GM12875 (cell line): ENCODE data around the gene PLCG2.

Experiments used
- H3K4me3 ChIP-seq: one replicate; pipeline ENCODE4 v1.5.1; 2011; ENCODE audit warnings: low read depth, low read length, control low read depth
- TF ChIP-seq, protein P1 (sequence below): IDR thresholded peaks from 2 replicates; pipeline ENCODE4 v1.5.1; 2011; ENCODE audit warnings: low read depth, mild to moderate bottlenecking, control low read depth, inconsistent platforms, low read length, moderate library complexity, borderline replicate concordance; ENCODE audit not compliant: insufficient read depth

Gene PLCG2

DNA sequence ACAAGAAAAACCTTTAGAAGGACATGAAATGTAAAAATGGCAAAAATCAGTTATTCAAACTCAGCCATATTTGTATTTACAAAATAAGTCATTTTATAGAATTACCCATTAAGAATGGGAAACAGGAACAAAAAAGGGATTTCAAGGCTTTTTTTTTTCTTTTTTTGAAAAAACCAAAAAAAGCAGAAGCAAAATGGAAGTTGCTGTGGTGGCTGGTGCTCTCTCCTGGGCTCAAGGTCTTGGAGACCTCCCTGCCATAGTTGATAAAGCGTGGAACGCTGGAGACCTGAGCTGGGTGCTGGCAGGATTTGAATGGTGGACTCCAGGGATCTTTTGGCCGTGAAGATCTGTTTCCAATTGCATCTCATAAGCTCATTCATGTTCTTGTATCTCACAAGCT, 3.1 kb downstream of the PLCG2 start:
- TF ChIP-seq, protein P1, sequence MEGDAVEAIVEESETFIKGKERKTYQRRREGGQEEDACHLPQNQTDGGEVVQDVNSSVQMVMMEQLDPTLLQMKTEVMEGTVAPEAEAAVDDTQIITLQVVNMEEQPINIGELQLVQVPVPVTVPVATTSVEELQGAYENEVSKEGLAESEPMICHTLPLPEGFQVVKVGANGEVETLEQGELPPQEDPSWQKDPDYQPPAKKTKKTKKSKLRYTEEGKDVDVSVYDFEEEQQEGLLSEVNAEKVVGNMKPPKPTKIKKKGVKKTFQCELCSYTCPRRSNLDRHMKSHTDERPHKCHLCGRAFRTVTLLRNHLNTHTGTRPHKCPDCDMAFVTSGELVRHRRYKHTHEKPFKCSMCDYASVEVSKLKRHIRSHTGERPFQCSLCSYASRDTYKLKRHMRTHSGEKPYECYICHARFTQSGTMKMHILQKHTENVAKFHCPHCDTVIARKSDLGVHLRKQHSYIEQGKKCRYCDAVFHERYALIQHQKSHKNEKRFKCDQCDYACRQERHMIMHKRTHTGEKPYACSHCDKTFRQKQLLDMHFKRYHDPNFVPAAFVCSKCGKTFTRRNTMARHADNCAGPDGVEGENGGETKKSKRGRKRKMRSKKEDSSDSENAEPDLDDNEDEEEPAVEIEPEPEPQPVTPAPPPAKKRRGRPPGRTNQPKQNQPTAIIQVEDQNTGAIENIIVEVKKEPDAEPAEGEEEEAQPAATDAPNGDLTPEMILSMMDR = no peak
- no peak overlapping the region for H3K4me3 ChIP-seq

DNA sequence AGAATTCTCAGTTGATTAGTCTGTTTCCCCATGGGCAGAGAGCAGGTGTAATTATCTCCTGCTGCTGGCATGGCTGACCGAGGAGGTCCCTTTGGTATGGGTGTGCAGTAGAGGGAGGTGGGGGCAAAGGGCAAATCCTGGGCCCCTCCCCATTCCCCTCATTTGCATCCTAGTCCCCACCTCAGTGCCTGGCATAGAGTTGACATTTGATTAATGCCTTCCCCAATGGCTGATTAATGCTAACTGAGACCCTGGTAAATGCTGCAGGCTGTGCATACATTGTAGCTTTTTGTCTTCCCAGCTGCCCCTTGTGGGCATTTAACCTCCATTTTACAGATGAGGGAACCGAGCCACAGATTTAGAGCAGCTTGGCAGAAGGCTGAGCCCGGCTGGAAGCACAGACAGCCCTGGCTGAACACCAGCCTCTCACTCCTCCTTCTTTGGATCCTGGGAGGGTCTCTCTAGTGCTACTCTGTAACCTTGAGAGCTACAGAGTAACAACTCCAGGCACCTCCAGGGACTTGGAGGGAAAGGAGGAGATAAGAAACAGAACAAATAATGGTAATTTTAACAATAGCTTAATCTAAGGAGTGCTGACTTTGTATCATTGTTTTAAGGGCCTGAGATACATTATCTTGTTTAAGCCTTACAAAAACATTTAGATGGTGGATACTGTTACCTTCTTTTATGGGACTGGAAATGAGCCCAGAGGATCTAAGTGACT, 5.1 kb downstream of the PLCG2 start:
- TF ChIP-seq, protein P1 = no peak
- no peak overlapping the region for H3K4me3 ChIP-seq

DNA sequence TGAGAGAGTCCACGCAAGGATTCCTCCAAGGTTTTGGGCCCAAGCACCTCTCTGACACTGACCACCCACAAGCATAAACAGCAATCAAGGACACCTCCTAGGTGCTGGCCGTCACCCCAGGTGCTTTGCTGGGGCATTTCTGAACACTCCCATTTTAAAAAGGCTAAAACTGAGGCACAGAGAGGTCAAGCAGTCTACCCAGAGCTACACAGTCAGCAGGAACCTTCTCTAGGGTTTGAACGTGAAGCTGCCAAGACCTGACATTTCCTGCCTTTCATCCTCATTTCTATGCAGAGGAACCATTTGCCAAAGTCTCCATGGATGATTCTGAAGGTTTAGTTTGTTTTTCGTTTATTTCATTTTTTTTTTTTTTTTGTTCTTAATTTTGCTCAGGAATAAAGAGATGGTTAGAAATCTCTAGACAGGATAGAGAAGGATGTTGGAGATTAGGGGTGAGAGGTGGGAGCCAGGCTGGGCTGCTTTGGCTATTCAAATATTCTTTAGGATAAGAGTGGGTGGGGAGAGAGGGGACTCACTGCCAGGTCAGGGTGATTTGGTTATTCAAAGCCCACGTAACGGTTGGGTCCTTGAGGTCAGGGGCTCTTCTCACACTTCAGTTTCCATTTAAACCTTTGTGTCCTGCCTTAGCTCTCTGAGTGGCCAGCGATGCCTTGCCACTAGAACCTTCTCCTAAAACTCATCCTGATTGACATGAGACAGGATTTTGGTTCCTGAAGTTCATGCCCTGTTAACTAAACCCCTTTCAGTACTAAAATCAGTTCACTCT, 6.2 kb downstream of the PLCG2 start:
- no peak overlapping the region for H3K4me3 ChIP-seq

DNA sequence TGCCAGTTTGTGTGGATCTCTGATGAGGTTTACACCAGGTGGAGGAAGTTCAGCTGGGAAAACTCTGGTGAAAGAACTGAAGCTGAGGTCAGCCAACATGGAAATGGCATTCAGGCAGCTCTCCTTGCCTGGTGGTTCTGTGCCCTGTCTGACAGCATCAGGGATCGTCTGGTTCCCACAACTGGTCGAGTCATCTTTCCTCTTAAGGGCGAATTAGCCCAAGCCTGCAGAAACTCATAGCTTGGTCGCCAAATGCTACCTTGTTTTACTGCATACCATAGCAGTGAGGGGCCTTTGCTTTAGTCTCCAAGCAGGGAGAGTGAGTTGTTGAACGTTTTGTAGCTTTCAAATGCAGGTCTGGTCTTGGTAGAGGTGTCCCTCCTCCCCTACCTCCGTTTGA, 7.2 kb downstream of the PLCG2 start:
- no peak overlapping the region for H3K4me3 ChIP-seq
- TF ChIP-seq, protein P1 = no peak

More for the DNA sequence above, 6.2 kb downstream of the PLCG2 start:
- TF ChIP-seq, protein P1 = no peak

DNA sequence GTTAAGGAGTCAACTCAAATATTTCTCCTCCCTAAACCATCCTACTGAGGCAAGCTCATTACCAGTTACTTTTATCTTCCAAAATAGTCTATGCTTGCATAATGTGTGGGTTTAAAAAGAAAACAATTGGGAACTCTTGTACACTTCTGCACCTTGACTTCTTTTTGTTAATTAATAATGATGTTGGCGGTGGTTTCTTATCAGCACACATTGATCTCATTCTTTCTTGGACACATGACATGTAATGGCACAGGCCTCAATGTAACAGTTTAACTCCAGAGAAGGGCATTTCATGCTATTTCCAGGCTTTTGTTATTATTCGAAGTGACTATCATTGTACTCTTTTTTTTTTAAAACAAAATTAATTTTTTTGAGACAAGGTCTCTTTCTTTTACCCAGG, 7.8 kb downstream of the PLCG2 start:
- TF ChIP-seq, protein P1 = no peak
- no peak overlapping the region for H3K4me3 ChIP-seq

DNA sequence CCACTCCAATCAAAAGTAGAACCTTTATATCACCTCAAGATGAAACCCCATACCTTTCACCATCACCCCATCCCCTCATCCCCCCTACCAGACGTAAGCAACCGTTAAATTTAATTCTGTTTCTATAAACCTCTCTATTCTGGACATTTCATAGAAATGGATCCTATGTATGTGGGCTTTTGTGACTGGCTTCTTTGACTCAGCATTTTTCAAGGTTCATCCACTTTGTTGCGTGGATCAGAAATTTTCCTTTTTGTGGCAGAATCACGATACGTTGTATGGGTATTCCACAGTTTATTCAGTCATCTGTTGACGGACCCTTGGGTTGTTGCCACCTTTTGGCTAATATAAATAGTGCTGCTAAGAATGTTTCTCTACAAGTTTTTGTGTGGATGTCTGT, 8.6 kb downstream of the PLCG2 start:
- TF ChIP-seq, protein P1 = no peak
- H3K4me3 ChIP-seq = no peak overlapping the region

DNA sequence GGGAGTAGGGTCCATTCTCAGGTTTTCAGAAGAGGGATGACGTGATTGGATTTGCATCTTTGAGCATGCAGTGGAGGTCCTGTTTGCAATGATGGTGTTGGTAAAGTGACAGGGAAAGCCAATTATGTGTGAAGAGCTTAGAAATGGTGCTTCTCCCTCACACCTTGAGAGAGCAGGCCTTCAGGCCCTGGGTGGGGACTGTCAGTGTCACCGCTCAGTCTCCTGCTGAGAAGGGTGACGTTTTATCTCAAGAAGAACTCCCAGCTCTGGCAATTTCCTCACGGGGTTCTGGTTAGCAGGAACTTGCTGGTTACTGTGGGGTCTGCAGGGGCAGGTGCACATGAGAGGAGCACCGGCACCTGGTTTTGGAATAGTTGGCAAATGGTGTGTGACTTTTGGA, 11.2 kb downstream of the PLCG2 start:
- H3K4me3 ChIP-seq = no peak overlapping the region
- TF ChIP-seq, protein P1 = no peak
